HG02798 (cell line): ENCODE data around the gene PRAMEF6.
"Not testable (repeated sequence)": the region's sequence is repeated elsewhere in the genome, so short reads cannot be mapped to it uniquely, and the experiment has no call there.

Experiments used
- ATAC-seq: cut with Tn5 transposase; IDR thresholded peaks from one replicate; pipeline ENCODE4 v1.9.1; 2021; ENCODE audit warnings: mild to moderate bottlenecking; ENCODE audit not compliant: unreplicated experiment, poor library complexity

PRAMEF6 gene

GRCh38 chr1:12947480-12947879 is at the start of gene PRAMEF6:
TSS of gene PRAMEF6 (minus strand) at chr1:12947580. CDS start at chr1:12942518, 5,062 bp downstream.
- ATAC-seq = not testable (repeated sequence)

GRCh38 chr1:12924368-12924767 is 23.0 kb downstream of the PRAMEF6 start:
- ATAC-seq = not testable (repeated sequence)

GRCh38 chr1:12921749-12922148 is 25.6 kb downstream of the PRAMEF6 start:
- not testable (repeated sequence) for ATAC-seq

GRCh38 chr1:12916310-12916709 is 31.1 kb downstream of the PRAMEF6 start, which contains the start of gene PRAMEF7:
TSS of gene PRAMEF7 (plus strand) at chr1:12916610. CDS start at chr1:12917693, 1,083 bp downstream.
- not testable (repeated sequence) for ATAC-seq

GRCh38 chr1:12903793-12904572 is 43.4 kb downstream of the PRAMEF6 start:
- ATAC-seq = not testable (repeated sequence)

- not testable (repeated sequence) for ATAC-seq
These were observed 48.2 kb downstream of the PRAMEF6 start for GRCh38 chr1:12899186-12899585.

- not testable (repeated sequence) for ATAC-seq
These were observed 49.2 kb downstream of the PRAMEF6 start, which contains the start of gene PRAMEF10 for GRCh38 chr1:12898170-12898569. TSS of gene PRAMEF10 (minus strand) at chr1:12898270. CDS start at chr1:12895847, 2,423 bp downstream.
